ENCODE results near the gene NBEA.

NBEA gene

DNA sequence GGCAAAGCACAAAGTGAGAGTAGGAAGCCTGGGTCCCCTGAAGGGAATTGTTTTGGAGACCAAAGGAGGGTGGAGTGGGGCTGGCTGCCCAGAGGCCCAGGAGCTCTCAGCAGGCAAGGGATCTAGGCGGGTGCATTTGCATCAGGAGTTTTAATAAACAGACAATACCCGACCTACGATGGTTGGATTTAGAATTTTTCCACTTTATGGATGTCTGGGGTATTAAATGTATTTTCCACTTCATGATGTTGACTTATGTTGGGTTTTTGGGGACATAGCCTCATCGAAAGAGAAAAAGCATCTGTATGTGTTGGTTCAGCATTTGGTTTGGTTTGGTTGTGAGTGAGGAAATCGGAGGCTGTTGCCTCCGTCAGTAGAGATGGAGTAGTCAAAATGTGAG lies 739.6 kb downstream of the NBEA start:
- H3K36me3 ChIP-seq (replicated peaks): no peaks in the 10 kb centered on the region
- no peak for DNase-seq
- no peaks in the 10 kb centered on the region for H3K27me3 ChIP-seq (replicated peaks)
- H3K4me3 ChIP-seq (ENCODE audit: low read depth, low read length): no peak overlapping the region
- no peak overlapping the region for H3K27ac ChIP-seq
- TF ChIP-seq, protein P1, sequence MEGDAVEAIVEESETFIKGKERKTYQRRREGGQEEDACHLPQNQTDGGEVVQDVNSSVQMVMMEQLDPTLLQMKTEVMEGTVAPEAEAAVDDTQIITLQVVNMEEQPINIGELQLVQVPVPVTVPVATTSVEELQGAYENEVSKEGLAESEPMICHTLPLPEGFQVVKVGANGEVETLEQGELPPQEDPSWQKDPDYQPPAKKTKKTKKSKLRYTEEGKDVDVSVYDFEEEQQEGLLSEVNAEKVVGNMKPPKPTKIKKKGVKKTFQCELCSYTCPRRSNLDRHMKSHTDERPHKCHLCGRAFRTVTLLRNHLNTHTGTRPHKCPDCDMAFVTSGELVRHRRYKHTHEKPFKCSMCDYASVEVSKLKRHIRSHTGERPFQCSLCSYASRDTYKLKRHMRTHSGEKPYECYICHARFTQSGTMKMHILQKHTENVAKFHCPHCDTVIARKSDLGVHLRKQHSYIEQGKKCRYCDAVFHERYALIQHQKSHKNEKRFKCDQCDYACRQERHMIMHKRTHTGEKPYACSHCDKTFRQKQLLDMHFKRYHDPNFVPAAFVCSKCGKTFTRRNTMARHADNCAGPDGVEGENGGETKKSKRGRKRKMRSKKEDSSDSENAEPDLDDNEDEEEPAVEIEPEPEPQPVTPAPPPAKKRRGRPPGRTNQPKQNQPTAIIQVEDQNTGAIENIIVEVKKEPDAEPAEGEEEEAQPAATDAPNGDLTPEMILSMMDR (IDR thresholded peaks at IDR 0.05; ENCODE audit: low read depth, low read length, missing control alignments): no peak
- in situ Hi-C loops (cut with HindIII; ENCODE audit: low pct_ligation_motif_present, low sequenced_read_pairs): no loop called here

DNA sequence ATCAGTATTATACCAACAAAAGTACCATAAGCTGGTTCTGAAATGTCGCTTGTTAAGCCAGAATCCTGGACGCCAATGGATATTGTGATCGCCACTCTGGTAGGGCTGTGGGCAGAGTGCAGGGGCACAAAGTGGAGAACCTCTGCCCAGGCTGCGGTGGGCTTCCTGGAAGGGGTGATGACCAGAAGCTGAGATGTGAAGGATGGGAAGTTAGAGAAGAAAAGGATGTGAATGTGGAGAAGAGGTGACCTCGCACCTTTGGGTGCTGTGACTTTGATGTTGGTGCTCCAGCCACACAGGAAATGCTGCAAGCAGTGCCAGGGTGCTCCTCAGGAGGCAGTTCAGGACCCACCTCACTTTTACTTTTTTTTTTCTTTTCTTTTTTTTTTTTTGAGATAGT lies 742.4 kb downstream of the NBEA start:
- in situ Hi-C loops (cut with HindIII; ENCODE audit: low pct_ligation_motif_present, low sequenced_read_pairs): no loop called here
- Histone ChIP-seq H3K36me3 (replicated peaks) (no peaks in the 10 kb centered on the region), H3K27me3 (replicated peaks) (no peaks in the 10 kb centered on the region), H3K27ac (no peak overlapping the region), H3K4me3 (ENCODE audit: low read depth, low read length) (no peak overlapping the region)
- TF ChIP-seq, protein P1 (IDR thresholded peaks at IDR 0.05; ENCODE audit: low read depth, low read length, missing control alignments): no peak
- no peak for DNase-seq

GRCh38 chr13:35687336-35687735 lies 745.3 kb downstream of the NBEA start:
- TF ChIP-seq, protein P1 (IDR thresholded peaks at IDR 0.05; ENCODE audit: low read depth, low read length, missing control alignments): no peak
- H3K27ac ChIP-seq: no peak overlapping the region
- no peaks in the 10 kb centered on the region for H3K27me3 ChIP-seq (replicated peaks)
- H3K36me3 ChIP-seq (replicated peaks): no peaks in the 10 kb centered on the region
- in situ Hi-C loops (cut with HindIII; ENCODE audit: low pct_ligation_motif_present, low sequenced_read_pairs): no loop called here
- no peak for DNase-seq
- H3K4me3 ChIP-seq (ENCODE audit: low read depth, low read length): no peak overlapping the region

DNA sequence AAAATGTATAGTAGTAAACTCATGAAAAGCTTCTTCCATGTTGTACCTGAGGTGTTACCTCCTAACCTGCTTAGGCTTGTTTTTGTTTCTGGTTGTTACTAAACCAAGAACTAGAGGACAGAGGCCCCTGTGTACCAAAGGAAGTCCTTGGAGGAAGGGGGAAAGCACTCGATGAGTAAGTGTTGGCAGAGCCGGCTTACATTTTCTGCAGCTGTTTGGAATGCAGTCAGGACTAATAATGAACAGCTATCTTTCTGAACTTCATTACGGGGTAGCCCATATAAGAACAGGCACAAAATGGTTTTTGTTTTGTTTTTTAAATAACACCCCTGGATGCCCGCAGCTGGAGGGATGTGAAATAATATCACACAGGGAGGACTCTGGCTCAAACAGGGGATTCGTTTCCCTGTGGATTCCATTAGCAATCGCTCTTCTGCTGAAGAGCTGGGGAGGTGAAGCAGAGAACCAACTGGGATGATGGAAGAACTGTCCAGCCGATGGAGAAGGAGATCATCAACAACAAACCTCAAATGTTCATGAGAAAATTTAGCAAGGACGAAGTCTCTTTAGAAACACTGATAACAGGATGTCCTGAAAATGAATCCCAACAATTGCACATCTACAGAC lies 748.6 kb downstream of the NBEA start:
- in situ Hi-C loops (cut with HindIII; ENCODE audit: low pct_ligation_motif_present, low sequenced_read_pairs): no loop called here
- DNase-seq: peak; percentile 14

GRCh38 chr13:35693134-35693784 lies 751.2 kb downstream of the NBEA start:
- TF ChIP-seq, protein P1 (IDR thresholded peaks at IDR 0.05; ENCODE audit: low read depth, low read length, missing control alignments): no peak
- H3K36me3 ChIP-seq (replicated peaks): no peaks in the 10 kb centered on the region
- no peak for DNase-seq
- no peaks in the 10 kb centered on the region for H3K27me3 ChIP-seq (replicated peaks)
- H3K4me3 ChIP-seq (ENCODE audit: low read depth, low read length): no peak overlapping the region
- in situ Hi-C loops (cut with HindIII; ENCODE audit: low pct_ligation_motif_present, low sequenced_read_pairs): no loop called here
- H3K27ac ChIP-seq: no peak overlapping the region

More for the DNA sequence above, 748.6 kb downstream of the NBEA start:
- no peaks in the 10 kb centered on the region for H3K36me3 ChIP-seq (replicated peaks)
- no peak overlapping the region for H3K27ac ChIP-seq
- no peaks in the 10 kb centered on the region for H3K27me3 ChIP-seq (replicated peaks)
- no peak overlapping the region for H3K4me3 ChIP-seq (ENCODE audit: low read depth, low read length)
- TF ChIP-seq, protein P1 (IDR thresholded peaks at IDR 0.05; ENCODE audit: low read depth, low read length, missing control alignments): no peak

All from brain microvascular endothelial cell (primary cell).